Ovary (tissue), 3 donors: ENCODE measurements around the gene ITPRID2.

Experiments
- EP300 ChIP-seq: sonication (generic); formaldehyde crosslinking; IDR thresholded peaks from one replicate; pipeline ENCODE4 v1.6.1; 2017; ENCODE audit warnings: antibody characterized with exemption
- POLR2A ChIP-seq: fragments of 450-650 bp; IDR thresholded peaks from one replicate; pipeline ENCODE4 v1.6.1; 2017; ENCODE audit warnings: antibody characterized with exemption, mild to moderate bottlenecking, moderate library complexity
- TF ChIP-seq, protein P1 (sequence below), 3 donors: fragments of 450-650 bp in 2 of 3; fragments of 200-600 bp in 1 of 3; IDR thresholded peaks; one replicate each; pipeline versions ENCODE4 v1.5.1 to v1.8.0; 2016 to 2022; ENCODE audit warnings: antibody characterized with exemption in 3 of 3, mild to moderate bottlenecking in 1 of 3
- donor health status: DM: no; HTN: no; CAD: no.

DNA sequence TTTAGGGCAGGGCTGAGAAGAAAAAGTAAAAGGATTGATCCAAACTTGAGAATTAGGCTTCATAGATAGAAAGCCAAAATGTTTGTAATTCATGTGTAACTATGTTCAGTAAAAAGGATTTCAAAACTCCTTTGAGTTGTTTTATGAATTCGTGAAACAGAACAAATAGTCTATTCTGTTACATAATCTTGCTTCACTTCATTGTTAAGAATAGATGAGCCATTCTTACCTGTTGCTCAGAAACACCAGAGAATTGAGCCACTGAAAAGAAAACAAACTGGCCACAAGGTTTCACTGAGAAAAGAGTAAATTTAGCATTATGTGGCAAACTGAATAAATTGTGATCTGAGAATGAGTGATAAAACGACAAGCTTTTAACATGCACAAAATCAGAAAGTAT is 4.5 kb upstream of the ITPRID2 start:
- TF ChIP-seq, protein P1, sequence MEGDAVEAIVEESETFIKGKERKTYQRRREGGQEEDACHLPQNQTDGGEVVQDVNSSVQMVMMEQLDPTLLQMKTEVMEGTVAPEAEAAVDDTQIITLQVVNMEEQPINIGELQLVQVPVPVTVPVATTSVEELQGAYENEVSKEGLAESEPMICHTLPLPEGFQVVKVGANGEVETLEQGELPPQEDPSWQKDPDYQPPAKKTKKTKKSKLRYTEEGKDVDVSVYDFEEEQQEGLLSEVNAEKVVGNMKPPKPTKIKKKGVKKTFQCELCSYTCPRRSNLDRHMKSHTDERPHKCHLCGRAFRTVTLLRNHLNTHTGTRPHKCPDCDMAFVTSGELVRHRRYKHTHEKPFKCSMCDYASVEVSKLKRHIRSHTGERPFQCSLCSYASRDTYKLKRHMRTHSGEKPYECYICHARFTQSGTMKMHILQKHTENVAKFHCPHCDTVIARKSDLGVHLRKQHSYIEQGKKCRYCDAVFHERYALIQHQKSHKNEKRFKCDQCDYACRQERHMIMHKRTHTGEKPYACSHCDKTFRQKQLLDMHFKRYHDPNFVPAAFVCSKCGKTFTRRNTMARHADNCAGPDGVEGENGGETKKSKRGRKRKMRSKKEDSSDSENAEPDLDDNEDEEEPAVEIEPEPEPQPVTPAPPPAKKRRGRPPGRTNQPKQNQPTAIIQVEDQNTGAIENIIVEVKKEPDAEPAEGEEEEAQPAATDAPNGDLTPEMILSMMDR (IDR thresholded peaks at IDR 0.05) = no peak
- TF ChIP-seq POLR2A (no peak), EP300 (no peak)
